Omental fat pad (tissue), 4 donors: Measurements from ENCODE around the gene OCSTAMP. TPM values are rescaled to one million over a fixed set of nuclear protein-coding genes. Genes with fewer than 3 reads are reported as not detected.

Experiments used
- ATAC-seq: fragments of 150-250 bp; one replicate; pipeline ENCODE4 v1.9.1; 2016; ENCODE audit warnings: mild to moderate bottlenecking, moderate library complexity; ENCODE audit not compliant: low FRiP score
- DNase-seq: peaks from one replicate; pipeline ENCODE4 v3.0.0-alpha.2; 2019; ENCODE audit warnings: low spot score
- CTCF ChIP-seq, 3 donors: fragments of 450-650 bp; IDR thresholded peaks; one replicate each; pipeline ENCODE4 v1.5.1; 2016 to 2017; ENCODE audit warnings: antibody characterized with exemption in 3 of 3, mild to moderate bottlenecking in 3 of 3, moderate library complexity in 2 of 3
- total RNA-seq, 4 donors: library from RNA; depleted of rRNA; stranded (reverse); fragments of >200 nt; gene quantifications; one replicate each; pipeline ENCODE4 v1.1.0, GENCODE V29; 2016

OCSTAMP gene
- total RNA-seq, 4 donors from 2014 or later: 0.24 TPM; not detected in 3

GRCh38 chr20:46554828-46555227, 4.4 kb upstream of the OCSTAMP start:
- ATAC-seq (no peak), DNase-seq (no peak)
- TF ChIP-seq CTCF (IDR thresholded peaks at IDR 0.05): no peak

GRCh38 chr20:46553926-46554325, 3.5 kb upstream of the OCSTAMP start:
- DNase-seq (no peak), ATAC-seq (no peak)
- no peak for TF ChIP-seq CTCF (IDR thresholded peaks at IDR 0.05)

GRCh38 chr20:46552460-46553420, 2.3 kb upstream of the OCSTAMP start:
- no peak for TF ChIP-seq CTCF (IDR thresholded peaks at IDR 0.05)
- no peak for ATAC-seq
- no peak for DNase-seq

GRCh38 chr20:46551522-46552381, 1.3 kb upstream of the OCSTAMP start:
- ATAC-seq (no peak), DNase-seq (no peak)
- no peak for TF ChIP-seq CTCF (IDR thresholded peaks at IDR 0.05)

GRCh38 chr20:46549188-46549972, 1.1 kb downstream of the OCSTAMP start:
- no peak for ATAC-seq

More at GRCh38 chr20:46549188-46549972, 1.1 kb downstream of the OCSTAMP start:
- no peak for TF ChIP-seq CTCF (IDR thresholded peaks at IDR 0.05)
- no peak for DNase-seq
